GM12872 (cell line): ENCODE data around the gene TRPT1.

Experiments
- TF ChIP-seq, protein P1 (sequence below): IDR thresholded peaks from 3 replicates; pipeline ENCODE4 v1.5.1; 2011; ENCODE audit warnings: low read depth, mild to moderate bottlenecking, low read length, moderate library complexity; ENCODE audit not compliant: insufficient read depth

Gene TRPT1

GRCh38 chr11:64250415-64251015 lies 24.5 kb upstream of the TRPT1 start:
- TF ChIP-seq, protein P1, sequence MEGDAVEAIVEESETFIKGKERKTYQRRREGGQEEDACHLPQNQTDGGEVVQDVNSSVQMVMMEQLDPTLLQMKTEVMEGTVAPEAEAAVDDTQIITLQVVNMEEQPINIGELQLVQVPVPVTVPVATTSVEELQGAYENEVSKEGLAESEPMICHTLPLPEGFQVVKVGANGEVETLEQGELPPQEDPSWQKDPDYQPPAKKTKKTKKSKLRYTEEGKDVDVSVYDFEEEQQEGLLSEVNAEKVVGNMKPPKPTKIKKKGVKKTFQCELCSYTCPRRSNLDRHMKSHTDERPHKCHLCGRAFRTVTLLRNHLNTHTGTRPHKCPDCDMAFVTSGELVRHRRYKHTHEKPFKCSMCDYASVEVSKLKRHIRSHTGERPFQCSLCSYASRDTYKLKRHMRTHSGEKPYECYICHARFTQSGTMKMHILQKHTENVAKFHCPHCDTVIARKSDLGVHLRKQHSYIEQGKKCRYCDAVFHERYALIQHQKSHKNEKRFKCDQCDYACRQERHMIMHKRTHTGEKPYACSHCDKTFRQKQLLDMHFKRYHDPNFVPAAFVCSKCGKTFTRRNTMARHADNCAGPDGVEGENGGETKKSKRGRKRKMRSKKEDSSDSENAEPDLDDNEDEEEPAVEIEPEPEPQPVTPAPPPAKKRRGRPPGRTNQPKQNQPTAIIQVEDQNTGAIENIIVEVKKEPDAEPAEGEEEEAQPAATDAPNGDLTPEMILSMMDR: no peak

GRCh38 chr11:64249563-64250414 lies 23.8 kb upstream of the TRPT1 start:
- TF ChIP-seq, protein P1: no peak

DNA sequence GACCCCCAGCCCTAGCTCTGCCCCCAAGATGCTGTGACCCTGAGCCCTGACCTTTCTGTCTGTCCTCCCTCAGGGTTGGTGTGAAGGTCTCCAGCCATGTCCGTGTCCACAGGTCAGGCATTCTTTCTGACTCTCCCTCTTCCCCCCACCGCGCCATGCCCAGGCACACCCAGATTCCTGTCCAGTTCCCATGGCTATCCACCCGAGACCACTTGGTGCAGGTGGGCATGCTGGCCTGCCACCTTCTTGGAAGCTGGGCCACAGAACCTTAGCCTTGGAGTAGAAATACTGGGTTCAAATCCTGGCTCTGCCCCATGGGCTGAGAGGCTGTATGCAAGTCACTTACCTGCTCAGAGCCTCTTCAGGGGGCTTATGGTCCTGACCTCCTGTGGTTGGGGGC lies 23.1 kb upstream of the TRPT1 start:
- TF ChIP-seq, protein P1: no peak

DNA sequence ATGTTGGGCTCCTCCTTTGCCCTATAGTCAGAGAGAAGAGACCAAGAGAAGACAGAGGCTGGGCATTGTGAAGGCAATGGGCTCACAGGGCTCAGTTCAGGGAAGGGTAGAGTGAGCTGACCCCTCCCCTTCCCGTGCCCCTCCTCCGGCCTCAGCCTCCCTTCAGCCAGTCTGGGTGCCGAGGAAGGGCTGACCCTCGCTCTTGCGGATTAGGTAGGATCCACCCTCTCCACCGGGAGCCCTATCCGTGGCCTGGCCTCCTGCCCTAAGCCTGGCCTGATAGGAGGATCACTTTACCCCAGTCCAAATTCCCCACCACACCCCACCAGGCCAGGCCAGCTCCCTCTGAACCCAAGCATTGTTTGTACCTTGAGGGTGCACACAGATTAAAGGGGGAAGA lies 22.6 kb upstream of the TRPT1 start:
- TF ChIP-seq, protein P1: no peak

DNA sequence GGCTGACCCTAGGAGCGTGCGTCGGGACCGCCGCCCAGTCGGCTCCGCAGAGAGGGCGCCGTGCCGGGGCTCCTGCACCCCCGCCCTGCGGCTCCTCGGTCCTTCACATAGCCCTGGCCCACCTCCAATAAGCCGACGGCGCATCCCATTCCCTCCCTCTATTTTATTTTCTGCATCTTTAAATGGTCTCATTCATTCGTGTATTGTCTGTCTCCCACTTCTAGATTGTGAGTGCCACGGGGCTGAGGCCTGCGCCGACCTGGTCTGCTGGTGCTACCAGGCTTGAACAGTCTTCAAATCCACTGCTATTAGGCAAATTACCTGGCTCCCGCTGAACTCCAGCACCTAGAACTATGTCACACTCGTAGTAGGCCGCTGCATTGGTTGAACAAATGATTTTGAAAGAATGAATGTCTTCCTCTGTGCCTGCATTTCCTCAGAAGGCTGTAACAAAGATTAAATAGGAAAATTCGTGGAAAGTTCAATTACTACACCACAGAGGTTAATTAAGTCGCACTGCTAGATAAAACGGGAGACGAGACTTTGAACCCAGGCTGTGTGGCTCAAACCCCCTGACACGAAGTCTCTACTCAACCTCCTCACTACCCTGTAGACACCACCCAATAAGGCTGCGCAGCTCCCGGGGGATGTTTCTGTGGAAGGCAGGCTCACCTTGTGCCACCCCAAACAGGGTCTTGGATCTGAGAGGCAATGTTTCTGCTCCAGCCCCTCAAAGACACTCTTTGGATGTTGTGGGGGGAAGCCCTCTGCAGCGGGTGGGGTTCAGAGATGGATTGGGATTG lies 21.9 kb upstream of the TRPT1 start:
- TF ChIP-seq, protein P1: no peak

GRCh38 chr11:64246871-64247728 lies 21.1 kb upstream of the TRPT1 start, which contains the start of gene PPP1R14B:
Gene PPP1R14B (minus strand): TSS chr11:64246943. CDS start chr11:64246673, 270 bp downstream.
- TF ChIP-seq, protein P1: 0 out of 3 replicates have a peak, but pooled peaks have one; percentile 2
